Right atrium auricular region (tissue), 2 donors: ENCODE data around the gene RPL7A. TPM values are rescaled to one million over a fixed set of nuclear protein-coding genes. Genes with fewer than 3 reads are reported as not detected.

Source experiments
- DNase-seq: peaks from one replicate; pipeline ENCODE4 v3.0.0-alpha.2; 2019; ENCODE audit warnings: low spot score
- H3K27ac ChIP-seq, 2 donors: fragments of 200-600 bp; sonication (generic); 1 replicate in 1 of 2; 2 replicates in 1 of 2; pipeline ENCODE4 v1.5.1; 2016 to 2019
- H3K27me3 ChIP-seq, 2 donors: fragments of 200-600 bp; sonication (generic); one replicate each; pipeline versions ENCODE4 v1.5.1 to v1.6.0; 2017 to 2019
- H3K36me3 ChIP-seq: fragments of 200-600 bp; sonication (generic); one replicate; pipeline ENCODE4 v1.5.1; 2016
- H3K4me1 ChIP-seq, 2 donors: fragments of 200-600 bp; sonication (generic); one replicate each; pipeline versions ENCODE4 v1.5.1 to v1.6.0; 2017 to 2019
- H3K4me3 ChIP-seq, 2 donors: fragments of 200-600 bp; sonication (generic); 1 replicate in 1 of 2; 2 replicates in 1 of 2; pipeline ENCODE4 v1.5.1; 2017 to 2019; ENCODE audit warnings: mild to moderate bottlenecking in 1 of 2, moderate library complexity in 1 of 2
- H3K9me3 ChIP-seq, 2 donors: fragments of 200-600 bp; sonication (generic); one replicate each; pipeline ENCODE4 v1.5.1; 2019
- CTCF ChIP-seq, 2 donors: fragments of 200-600 bp; sonication (generic); IDR thresholded peaks; one replicate each; pipeline ENCODE4 v1.5.1; 2019; ENCODE audit warnings: antibody characterized with exemption in 2 of 2
- total RNA-seq, 2 donors: library from RNA; depleted of rRNA; stranded (reverse); fragments of >200 nt; gene quantifications; one replicate each; pipeline ENCODE4 v1.1.0, GENCODE V29; 2016

The RPL7A gene
- total RNA-seq, 2 donors from 2014 or later: 739 to 1,208 TPM

GRCh38 chr9:133335924-133336811 is 11.8 kb upstream of the RPL7A start, which contains the start of gene SURF6:
Gene SURF6, minus strand, starts transcription at chr9:133336188. Its CDS starts 56 bp downstream, at chr9:133336132.
- peaks cover 0 to 39% of the 10 kb centered on the region in 2 donors for H3K4me1 ChIP-seq
- no peak for TF ChIP-seq CTCF (IDR thresholded peaks at IDR 0.05)
- DNase-seq: peak; percentile 89
- H3K4me3 ChIP-seq: peak within 1 kb of the TSS; percentile 80 to 85
- H3K9me3 ChIP-seq: no peaks in the 10 kb centered on the region
- H3K27me3 ChIP-seq: no peaks in the 10 kb centered on the region
- peak within 1 kb of the TSS; percentile 64 to 68 for H3K27ac ChIP-seq
- peaks cover 38% of the 10 kb centered on the region for H3K36me3 ChIP-seq

- H3K27ac ChIP-seq: no peak overlapping the region
- no peaks in the 10 kb centered on the region for H3K27me3 ChIP-seq
- H3K4me1 ChIP-seq: peaks cover 0 to 25% of the 10 kb centered on the region in 2 donors
- H3K9me3 ChIP-seq: no peaks in the 10 kb centered on the region
- H3K4me3 ChIP-seq: no peak overlapping the region
- no peak for DNase-seq
- no peak for TF ChIP-seq CTCF (IDR thresholded peaks at IDR 0.05)
- peaks cover 37% of the 10 kb centered on the region for H3K36me3 ChIP-seq
Measured at GRCh38 chr9:133339641-133340040, 8.4 kb upstream of the RPL7A start.

GRCh38 chr9:133340256-133340655 is 7.8 kb upstream of the RPL7A start:
- TF ChIP-seq CTCF (IDR thresholded peaks at IDR 0.05): no peak
- no peak overlapping the region for H3K27ac ChIP-seq
- no peak overlapping the region for H3K4me3 ChIP-seq
- no peak for DNase-seq
- no peaks in the 10 kb centered on the region for H3K9me3 ChIP-seq
- peaks cover 0 to 19% of the 10 kb centered on the region in 2 donors for H3K4me1 ChIP-seq
- no peaks in the 10 kb centered on the region for H3K27me3 ChIP-seq
- peaks cover 41% of the 10 kb centered on the region for H3K36me3 ChIP-seq

- H3K36me3 ChIP-seq: peaks cover 41% of the 10 kb centered on the region
- DNase-seq: no peak
- no peak for TF ChIP-seq CTCF (IDR thresholded peaks at IDR 0.05)
- H3K9me3 ChIP-seq: no peaks in the 10 kb centered on the region
- H3K27ac ChIP-seq: peak overlapping the region in 1 of 2 donors; percentile 16
- H3K4me1 ChIP-seq: peaks cover 0 to 17% of the 10 kb centered on the region in 2 donors
- no peaks in the 10 kb centered on the region for H3K27me3 ChIP-seq
- no peak overlapping the region for H3K4me3 ChIP-seq
Measured at GRCh38 chr9:133340916-133341315, 7.1 kb upstream of the RPL7A start.

GRCh38 chr9:133341369-133342068 is 6.5 kb upstream of the RPL7A start:
- Histone ChIP-seq H3K36me3 (peaks cover 41% of the 10 kb centered on the region), H3K9me3 (no peaks in the 10 kb centered on the region), H3K4me1 (peaks cover 0 to 19% of the 10 kb centered on the region in 2 donors), H3K27me3 (no peaks in the 10 kb centered on the region), H3K27ac (peak overlapping the region in 1 of 2 donors; percentile 16), H3K4me3 (no peak overlapping the region)
- TF ChIP-seq CTCF (IDR thresholded peaks at IDR 0.05): no peak
- DNase-seq: peak; percentile 66
